A549 (cell line): Measurements from ENCODE around the gene ACER3. TPM values are rescaled to one million over a fixed set of nuclear protein-coding genes. Genes with fewer than 3 reads are reported as not detected.

Source experiments
- ATAC-seq, 2 experiments: fragments of 200-7000 bp in 1 of 2; fragments of >200 bp in 1 of 2; cut with Nextera tagmentation in 1 of 2; cut with Tn5 transposase in 1 of 2; 3 replicates each; pipeline versions ENCODE4 v1.8.0 to v1.9.1; 2018 to 2020; ENCODE audit warnings: mild to moderate bottlenecking in 1 of 2, moderate library complexity in 1 of 2
- CTCF ChIA-PET: fragments of 300-600 bp; sonication (Branson Sonifier 250); formaldehyde crosslinking; extraction: SDS; loops from one replicate; lab custom pipeline; 2021; ENCODE audit warnings: antibody characterized with exemption, inconsistent platforms; lab: Yijun Ruan, JAX
- POLR2A ChIA-PET: fragments of 350-600 bp; formaldehyde crosslinking; extraction: SDS; loops from one replicate; lab custom pipeline; 2021; ENCODE audit warnings: antibody characterized with exemption, inconsistent platforms; lab: Yijun Ruan, JAX
- DNase-seq, 2 experiments: peaks; one replicate each; pipeline versions ENCODE4 v3.0.0 to v3.0.0-alpha.2; 2011 to 2016; ENCODE audit warnings: low read depth in 1 of 2, low spot score in 1 of 2
- FAIRE-seq: peaks from 2 replicates; lab custom pipeline; 2011; peaks lifted over from hg19 to GRCh38; lab: Jason Lieb, UNC
- H3K27ac ChIP-seq, 2 experiments: fragments of >200 bp; sonication (Bioruptor Twin); formaldehyde crosslinking; 3 replicates each; pipeline ENCODE4 v1.5.1; 2016 to 2017
- H3K4me1 ChIP-seq: fragments of >200 bp; sonication (Bioruptor Twin); formaldehyde crosslinking; 3 replicates; pipeline ENCODE4 v1.6.1; 2016
- H3K4me2 ChIP-seq: fragments of >200 bp; sonication (Bioruptor Twin); formaldehyde crosslinking; 3 replicates; pipeline ENCODE4 v1.6.1; 2016
- H3K4me3 ChIP-seq: fragments of >200 bp; sonication (Bioruptor Twin); formaldehyde crosslinking; 3 replicates; pipeline ENCODE4 v1.5.1; 2016
- H3K9me3 ChIP-seq: fragments of >200 bp; sonication (Bioruptor Twin); formaldehyde crosslinking; 3 replicates; pipeline ENCODE4 v1.6.1; 2016
- ATOH8 ChIP-seq: fragments of 250-450 bp; sonication (Bioruptor Pico); IDR thresholded peaks from 2 replicates; pipeline ENCODE4 v1.5.0; 2020; ENCODE audit warnings: low read depth, mild to moderate bottlenecking, moderate library complexity
- BHLHE40 ChIP-seq: IDR thresholded peaks from 2 replicates; pipeline ENCODE4 v1.6.1; 2012; ENCODE audit warnings: low read depth, low read length, inconsistent platforms
- CBX2 ChIP-seq: fragments of 200-600 bp; sonication (generic); IDR thresholded peaks from 2 replicates; pipeline ENCODE4 v1.6.1; 2016; ENCODE audit warnings: low read depth, mild to moderate bottlenecking, borderline replicate concordance
- CEBPB ChIP-seq, 2 experiments: fragments of >200 bp in 1 of 2; sonication (Bioruptor Twin) in 1 of 2; formaldehyde crosslinking in 1 of 2; IDR thresholded peaks; 2 replicates each; pipeline ENCODE4 v1.6.1; 2012 to 2016
- CTCF ChIP-seq: fragments of >200 bp; sonication (Bioruptor Twin); formaldehyde crosslinking; IDR thresholded peaks from 3 replicates; pipeline ENCODE4 v1.5.1; 2016
- EHMT2 ChIP-seq: fragments of 200-600 bp; sonication (generic); IDR thresholded peaks from 2 replicates; pipeline ENCODE4 v1.6.1; 2016; ENCODE audit warnings: antibody characterized with exemption, low read depth, mild to moderate bottlenecking, moderate library complexity
- ELK1 ChIP-seq: fragments of 150-350 bp; IDR thresholded peaks from 2 replicates; pipeline ENCODE4 v1.6.1; 2014; ENCODE audit warnings: low read depth, mild to moderate bottlenecking, low read length
- ESRRA ChIP-seq: fragments of 150-350 bp; IDR thresholded peaks from 2 replicates; pipeline ENCODE4 v1.6.1; 2014; ENCODE audit warnings: mild to moderate bottlenecking, low read length, borderline replicate concordance
- FOSB ChIP-seq: fragments of 250-450 bp; sonication (Bioruptor Pico); IDR thresholded peaks from 2 replicates; pipeline ENCODE4 v1.5.0; 2020; ENCODE audit warnings: mild to moderate bottlenecking, moderate library complexity
- GATA3 ChIP-seq: IDR thresholded peaks from 2 replicates; pipeline ENCODE4 v1.6.1; 2012; ENCODE audit warnings: borderline replicate concordance
- HDAC2 ChIP-seq: fragments of 200-600 bp; sonication (generic); IDR thresholded peaks from 2 replicates; pipeline ENCODE4 v1.6.1; 2016
- HMGXB4 ChIP-seq: fragments of 250-450 bp; sonication (Bioruptor Pico); IDR thresholded peaks from 2 replicates; pipeline ENCODE4 v1.5.0; 2021; ENCODE audit warnings: mild to moderate bottlenecking, moderate library complexity, borderline replicate concordance
- HOXB13 ChIP-seq: fragments of 250-450 bp; sonication (Bioruptor Pico); IDR thresholded peaks from 2 replicates; pipeline ENCODE4 v1.5.0; 2020; ENCODE audit warnings: low read depth, mild to moderate bottlenecking, moderate library complexity
- MAX ChIP-seq: IDR thresholded peaks from 2 replicates; pipeline ENCODE4 v1.6.1; 2012
- MAZ ChIP-seq: fragments of 150-350 bp; IDR thresholded peaks from 2 replicates; pipeline ENCODE4 v1.6.1; 2014; ENCODE audit warnings: antibody characterized with exemption, low read depth, low read length, borderline replicate concordance
- POLR2A ChIP-seq: IDR thresholded peaks from 2 replicates; pipeline ENCODE4 v1.6.1; 2012; ENCODE audit warnings: mild to moderate bottlenecking, low read length
- RARB ChIP-seq: fragments of 250-450 bp; sonication (Bioruptor Pico); IDR thresholded peaks from 2 replicates; pipeline ENCODE4 v1.8.0; 2021; ENCODE audit warnings: mild to moderate bottlenecking, moderate library complexity
- RNF2 ChIP-seq: fragments of 200-600 bp; sonication (generic); IDR thresholded peaks from 2 replicates; pipeline ENCODE4 v1.6.1; 2016; ENCODE audit warnings: low read depth, mild to moderate bottlenecking, antibody characterized with exemption, moderate library complexity, borderline replicate concordance
- SREBF2 ChIP-seq: fragments of 450-650 bp; IDR thresholded peaks from 2 replicates; pipeline ENCODE4 v1.6.1; 2014; ENCODE audit warnings: mild to moderate bottlenecking, moderate library complexity
- TFCP2L1 ChIP-seq: fragments of 250-450 bp; sonication (Bioruptor Pico); IDR thresholded peaks from 2 replicates; pipeline ENCODE4 v1.5.0; 2021; ENCODE audit warnings: mild to moderate bottlenecking
- ZC3H11A ChIP-seq: fragments of 450-650 bp; IDR thresholded peaks from 2 replicates; pipeline ENCODE4 v1.6.1; 2014; ENCODE audit warnings: antibody characterized with exemption, mild to moderate bottlenecking
- ZNF302 ChIP-seq: fragments of 250-450 bp; sonication (Bioruptor Pico); IDR thresholded peaks from 2 replicates; pipeline ENCODE4 v1.9.0; 2021; ENCODE audit warnings: inconsistent platforms, mild to moderate bottlenecking, moderate library complexity
- ZSCAN20 ChIP-seq: fragments of 250-450 bp; sonication (Bioruptor Pico); IDR thresholded peaks from 2 replicates; pipeline ENCODE4 v1.8.0; 2022; ENCODE audit warnings: mild to moderate bottlenecking, moderate library complexity
- WGBS: methylation state at CpG from one replicate; pipeline ENCODE4 v1.1.6; 2017; ENCODE audit errors: missing lambda C conversion rate; 5-methylcytosine and 5-hydroxymethylcytosine counted together
- polyA plus RNA-seq, 4 experiments: library from polyadenylated mRNA; depleted of rRNA in 3 of 4; stranded (reverse); fragments of >200 nt; fragmentation: RNase III in 1 of 4; extraction: RNeasy Plus Mini Kit Qiagen cat#74134 plus additional on column Dnase treatment in 1 of 4; gene quantifications; 2 replicates in 3 of 4; 3 replicates in 1 of 4; pipeline ENCODE4 v1.2.3, GENCODE V29; 2011 to 2017

The ACER3 gene
- polyA plus RNA-seq, 2 of the 4 experiments (the other 2 are of a cell fraction) = 16.0 to 46.6 TPM

- TF ChIP-seq MAX (no peak), ZSCAN20 (no peak), CBX2 (no peak), TFCP2L1 (no peak)
Measured at GRCh38 chr11:77026743-77027142, 166.0 kb downstream of the ACER3 start (continued).

GRCh38 chr11:77027275-77027674, 166.6 kb downstream of the ACER3 start:
- ChIA-PET POLR2A (no interaction called here), CTCF (interaction anchor here (0.7 to 2.8 kb wide), 6 partner anchors 13 to 108 kb away, joined by 3 to 10 read pairs (median 5); no protein-coding TSS in a partner anchor)
- Histone ChIP-seq H3K4me3 (no peak overlapping the region), H3K4me1 (peaks cover 22% of the 10 kb centered on the region), H3K9me3 (no peaks in the 10 kb centered on the region), H3K27ac (0 out of 6 replicates have a peak overlapping the region, but pooled peaks of 1 of the 2 experiments have one; percentile 1), H3K4me2 (0 out of 3 replicates have a peak overlapping the region, but pooled peaks have one; percentile 1)
- 94% methylated on average over 1 of the region's 1 CpG for WGBS
- ATAC-seq (peak in 1 of 2 experiments; percentile 22; a peak in 2 of 6 replicates), FAIRE-seq (no peak), DNase-seq (peak in 1 of 2 experiments; percentile 40)
- TF ChIP-seq RNF2 (no peak), CEBPB (IDR thresholded peaks at IDR 0.05) (no peak), HOXB13 (CRISPR knock-in tag) (no peak), ZNF302 (CRISPR knock-in tag) (no peak), ELK1 (no peak), GATA3 (no peak), ZC3H11A (no peak), FOSB (CRISPR knock-in tag) (no peak), POLR2A (no peak), ESRRA (no peak), EHMT2 (no peak)

GRCh38 chr11:77029829-77030228, 169.1 kb downstream of the ACER3 start:
- peaks cover 22% of the 10 kb centered on the region for H3K4me1 ChIP-seq
- no peak overlapping the region for H3K4me3 ChIP-seq
- no peak overlapping the region for H3K27ac ChIP-seq
- TF ChIP-seq CTCF (no peak), MAZ (no peak), BHLHE40 (no peak), RARB (CRISPR knock-in tag) (no peak), HDAC2 (no peak), ATOH8 (CRISPR knock-in tag) (no peak), HMGXB4 (CRISPR knock-in tag) (no peak), CBX2 (no peak), SREBF2 (no peak)
- FAIRE-seq (no peak), DNase-seq (no peak), ATAC-seq (peak; percentile 39 to 48; a peak in 4 of 6 replicates)
- CTCF ChIA-PET = interaction anchor here (2.0 to 2.6 kb wide), 6 partner anchors 10 to 110 kb away, joined by 6 to 12 read pairs (median 8); no protein-coding TSS in a partner anchor
- H3K9me3 ChIP-seq = no peaks in the 10 kb centered on the region
- 71% methylated on average over 7 of the region's 7 CpGs for WGBS
- no peak overlapping the region for H3K4me2 ChIP-seq
- POLR2A ChIA-PET = no interaction called here
